ENCODE measurements around the gene PRRX1.

PRRX1 gene

DNA sequence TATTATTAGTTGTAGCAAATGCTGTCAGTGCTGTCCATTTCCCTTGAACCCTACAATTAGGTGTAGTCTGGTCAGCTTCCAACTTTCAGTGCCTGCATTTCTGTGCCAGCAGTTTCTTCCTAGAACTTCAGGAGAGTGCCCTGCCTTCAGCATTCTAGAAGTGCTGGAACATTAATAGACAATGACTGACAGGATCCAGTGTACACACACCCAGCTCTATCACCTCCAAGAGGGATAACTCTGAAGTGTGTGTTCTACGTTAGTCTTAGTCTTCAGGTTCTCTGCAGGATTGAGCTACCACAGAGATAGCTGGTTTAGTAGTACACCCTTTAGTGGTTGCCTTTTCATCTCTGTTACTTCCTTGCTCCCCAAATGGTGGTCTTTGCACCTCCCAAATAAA, 61.4 kb downstream of the PRRX1 start:
- FAIRE-seq = no peak

DNA sequence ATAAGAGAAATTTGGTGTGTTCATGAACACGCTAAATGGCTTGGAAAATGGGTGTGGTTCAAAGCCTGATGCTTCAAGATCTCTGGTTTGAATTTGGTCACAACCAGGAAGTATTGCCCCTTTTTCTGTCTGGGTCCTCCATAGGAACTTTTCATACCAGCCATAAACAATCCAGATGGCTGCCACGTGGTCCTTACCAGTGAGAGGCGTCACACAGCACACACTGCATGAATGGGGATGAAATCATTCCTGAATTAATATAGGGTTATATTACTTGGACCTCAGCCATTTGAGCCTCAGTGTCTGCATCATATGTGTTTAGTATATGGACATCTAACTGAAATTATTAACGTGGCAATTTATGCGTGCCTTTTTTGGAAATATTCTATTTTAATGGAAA, 64.0 kb downstream of the PRRX1 start:
- no peak for FAIRE-seq

DNA sequence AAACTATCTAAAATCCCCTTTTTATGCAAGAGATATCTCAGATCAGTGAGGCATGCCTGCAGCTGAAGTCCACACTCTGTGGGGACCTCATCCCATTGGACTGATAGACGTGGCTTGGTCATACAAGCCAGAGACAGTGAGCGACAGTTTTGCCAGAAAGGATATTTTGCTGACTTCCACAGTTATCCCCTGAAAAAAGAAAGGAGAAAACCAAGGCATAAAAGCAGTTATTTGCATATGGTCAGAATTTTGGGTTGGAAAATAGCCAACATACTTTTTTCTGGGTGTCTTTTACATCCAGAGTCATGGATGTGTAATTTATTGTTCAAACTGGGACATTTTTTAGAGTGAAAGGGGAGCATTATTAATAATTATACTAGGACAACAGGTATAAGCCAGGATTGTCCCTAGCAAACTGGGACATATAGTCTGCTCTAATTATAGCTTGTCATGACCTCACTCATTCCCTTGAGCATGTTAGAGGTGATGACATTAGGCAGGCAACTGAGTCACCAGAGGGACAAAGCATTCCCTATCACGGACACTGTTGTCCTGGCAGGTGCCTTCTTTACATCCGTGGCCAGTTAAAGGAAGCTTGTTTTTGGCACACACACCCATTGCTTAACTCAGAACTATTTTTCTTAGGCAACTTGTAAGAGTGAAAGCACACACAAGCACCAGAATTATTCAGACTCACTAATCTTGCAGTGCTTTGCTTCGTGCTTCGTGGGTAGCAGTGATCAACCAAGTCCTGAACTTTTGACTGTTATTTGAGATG, 65.5 kb downstream of the PRRX1 start:
- no peak for FAIRE-seq

DNA sequence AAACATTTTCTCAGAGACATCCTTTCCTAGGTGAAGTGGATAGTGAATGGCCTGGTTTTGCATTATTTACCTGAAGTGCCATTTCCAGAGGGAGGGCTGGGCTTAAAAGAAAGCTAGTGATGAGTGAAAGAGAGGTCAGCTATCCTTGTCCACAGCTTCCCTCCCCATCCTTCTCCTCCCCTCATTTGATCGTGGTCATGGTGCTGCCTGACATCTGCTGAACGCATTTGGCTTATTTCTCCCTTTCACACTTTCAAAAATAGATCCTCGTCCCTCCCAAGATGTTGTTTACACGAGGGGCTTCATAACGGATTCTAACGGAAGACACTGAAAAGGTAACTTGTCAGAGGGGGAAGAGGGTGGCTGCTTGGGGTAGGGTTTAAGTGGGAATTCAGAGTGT, 66.1 kb downstream of the PRRX1 start:
- no peak for FAIRE-seq

DNA sequence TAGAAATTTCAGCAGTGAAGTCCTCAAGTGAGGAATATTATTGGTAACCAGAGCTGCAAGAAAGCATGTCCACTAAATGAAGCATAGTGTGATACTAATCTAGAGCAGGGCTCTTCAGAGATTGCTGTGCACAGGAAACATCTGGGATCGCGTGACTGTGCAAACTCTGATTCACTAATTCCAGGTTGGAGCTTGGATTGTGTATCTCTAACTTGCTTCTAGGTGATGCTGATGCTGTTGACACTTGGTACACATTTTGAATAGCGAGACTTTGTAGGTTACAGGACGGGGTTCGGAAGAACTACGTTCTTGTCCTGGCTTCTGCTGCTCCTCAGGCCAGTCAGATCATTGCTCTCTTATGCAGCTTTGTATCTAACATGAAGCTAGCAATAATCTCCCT, 66.5 kb downstream of the PRRX1 start:
- FAIRE-seq = no peak

DNA sequence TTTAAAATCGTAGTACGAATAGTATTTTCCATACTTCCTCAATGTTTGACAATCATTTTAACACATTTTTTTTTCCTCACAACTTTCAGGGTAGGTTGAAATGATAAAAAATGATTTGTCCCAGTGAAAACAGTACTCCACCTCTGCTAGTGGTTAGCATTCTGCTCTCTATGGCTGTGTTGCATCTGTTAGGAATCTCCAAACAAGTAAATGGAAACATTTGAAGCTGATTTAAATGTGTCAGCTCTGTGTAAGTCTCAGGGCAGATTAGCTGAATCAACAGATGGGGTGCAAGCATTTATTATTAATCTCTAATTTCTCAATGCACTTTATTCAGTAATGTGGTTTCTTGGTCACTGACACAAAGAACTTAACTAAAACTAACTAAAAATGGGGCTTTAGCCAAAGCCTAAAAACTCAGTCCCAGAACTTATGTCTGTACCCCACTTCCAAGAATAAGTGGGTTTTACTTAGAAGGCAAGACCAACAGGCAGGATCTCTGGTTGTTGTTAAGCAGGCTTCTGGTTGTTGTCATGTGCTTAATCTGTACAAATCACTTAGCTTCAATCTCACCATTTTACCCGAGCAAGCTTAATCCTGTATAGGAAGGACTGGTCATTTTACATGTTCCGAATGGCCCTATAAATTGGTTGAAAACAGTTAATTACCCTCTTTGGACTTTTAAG, 67.8 kb downstream of the PRRX1 start:
- no peak for FAIRE-seq

DNA sequence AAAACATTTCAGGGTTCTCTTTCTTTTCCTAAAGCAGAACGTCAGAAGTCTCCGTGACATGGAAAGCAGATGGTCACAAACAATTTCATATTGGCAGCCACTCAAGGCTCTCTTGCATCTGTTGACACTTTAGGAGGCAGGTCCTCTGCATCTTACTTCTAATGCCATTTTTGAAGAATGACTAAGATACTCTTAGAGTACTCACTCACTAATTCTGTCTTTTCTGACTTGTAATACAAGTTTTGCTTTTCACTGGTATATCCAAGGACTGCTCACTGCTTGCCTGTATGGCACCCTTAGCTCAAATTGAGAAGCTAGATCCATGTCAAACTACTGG, 68.3 kb downstream of the PRRX1 start:
- no peak for FAIRE-seq

DNA sequence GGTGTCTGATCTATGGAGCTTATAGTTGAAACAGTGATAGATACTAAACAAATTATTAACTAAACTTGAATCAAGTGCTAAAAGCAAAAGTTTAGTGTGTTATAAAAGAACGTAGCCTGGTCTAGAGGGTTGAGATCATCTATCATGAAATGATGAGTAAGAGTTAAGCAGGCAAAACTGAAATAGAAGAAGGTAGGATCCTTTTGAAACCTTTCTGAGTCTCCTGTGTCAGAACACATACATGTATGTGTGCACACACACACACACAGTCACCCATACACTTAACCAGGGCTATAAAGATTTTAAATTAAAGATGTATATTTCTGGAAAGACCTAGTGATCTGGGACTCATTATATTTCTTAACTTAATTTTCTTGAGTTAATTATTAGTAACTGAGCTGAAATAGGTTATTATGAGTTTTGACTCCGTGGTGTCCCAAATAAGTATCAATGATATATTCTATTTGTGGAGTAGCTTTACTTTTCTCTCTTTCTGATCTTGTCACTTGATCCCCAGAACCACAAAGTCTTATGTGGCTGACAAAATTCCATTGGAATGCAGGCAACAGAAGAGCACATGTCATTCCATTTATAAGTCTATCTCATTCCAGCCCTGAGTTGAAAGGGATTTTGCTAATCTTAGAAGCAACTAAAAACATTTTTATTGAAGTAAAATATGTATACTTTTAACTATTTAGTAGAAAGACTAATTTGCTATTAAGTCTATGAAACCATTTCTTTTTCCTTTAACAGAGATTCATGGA, 70.7 kb downstream of the PRRX1 start:
- FAIRE-seq = no peak

DNA sequence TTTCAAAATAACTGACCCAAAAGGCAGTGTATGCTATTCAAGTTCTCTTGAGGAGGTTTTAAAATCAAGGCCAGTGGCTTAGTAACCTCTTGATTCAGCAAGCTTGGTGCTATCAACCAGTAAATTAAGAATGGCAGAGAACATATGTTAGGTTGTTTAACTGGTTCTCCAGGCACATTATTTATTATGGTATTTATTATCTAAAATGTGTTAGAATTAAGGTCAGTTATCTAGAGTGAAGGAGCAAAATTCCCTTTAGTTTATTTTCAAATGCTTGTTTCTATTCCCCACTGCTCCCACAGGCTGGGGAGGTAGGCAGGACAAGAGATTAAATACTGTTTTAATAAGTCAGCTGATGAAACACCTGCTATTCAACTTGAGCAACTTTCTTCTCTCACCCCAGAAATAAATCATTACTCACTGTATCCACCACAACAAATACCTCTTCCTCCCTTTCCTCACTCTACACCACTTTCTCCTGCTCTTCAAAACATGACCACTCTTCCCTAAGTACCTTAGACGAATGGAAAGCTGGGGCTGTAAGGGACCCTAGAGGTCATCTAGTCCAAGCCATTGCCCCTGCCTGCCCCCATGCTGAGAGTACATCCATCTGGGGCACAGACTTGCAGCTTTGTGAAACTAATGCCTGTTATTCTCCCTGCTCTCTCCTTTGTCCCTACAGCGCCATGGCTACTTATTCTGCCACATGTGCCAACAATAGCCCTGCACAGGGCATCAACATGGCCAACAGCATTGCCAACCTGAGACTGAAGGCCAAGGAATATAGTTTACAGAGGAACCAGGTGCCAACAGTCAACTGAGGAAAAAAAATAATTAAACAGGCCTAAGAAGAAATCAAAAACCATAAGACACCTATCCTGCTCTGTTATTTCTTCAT, 71.7 kb downstream of the PRRX1 start:
- FAIRE-seq = no peak

DNA sequence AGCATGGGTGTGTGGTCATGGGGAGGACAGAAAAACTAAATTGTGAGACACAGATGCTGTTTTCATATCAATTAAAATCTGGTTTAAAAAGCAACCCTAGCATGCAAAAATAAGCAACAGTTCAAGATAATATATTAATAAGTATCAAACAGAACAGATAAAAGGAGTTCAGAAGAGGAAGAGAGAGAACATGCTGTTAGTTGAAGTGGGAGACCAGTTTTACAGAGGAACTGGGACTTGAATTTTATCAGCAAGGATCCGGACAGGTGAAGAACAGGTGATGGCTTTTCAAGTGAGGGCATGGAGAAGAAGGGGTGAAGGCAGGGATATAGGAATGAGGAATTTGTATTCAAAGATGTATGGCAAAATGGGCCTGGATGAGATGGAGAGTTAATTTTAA, 75.9 kb downstream of the PRRX1 start:
- no peak for FAIRE-seq

DNA sequence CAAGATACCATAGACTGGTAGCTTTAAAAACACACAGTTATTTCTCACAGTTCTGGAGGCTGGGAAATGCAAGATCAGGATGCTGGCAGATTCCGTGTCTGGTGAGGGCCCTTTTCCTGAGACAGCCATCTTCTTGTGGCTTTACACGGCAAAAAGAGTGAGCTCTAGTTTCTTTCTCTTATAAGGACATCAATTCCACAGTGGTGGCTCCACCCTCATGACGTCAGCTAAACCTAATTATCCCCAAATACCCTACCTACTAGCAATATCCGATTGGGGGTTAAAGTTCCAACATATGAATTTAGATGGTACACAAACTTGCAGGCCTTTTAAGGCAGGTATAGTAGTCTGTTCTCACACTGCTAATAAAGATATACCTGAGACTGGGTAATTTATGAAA, 77.7 kb downstream of the PRRX1 start:
- no peak for FAIRE-seq

DNA sequence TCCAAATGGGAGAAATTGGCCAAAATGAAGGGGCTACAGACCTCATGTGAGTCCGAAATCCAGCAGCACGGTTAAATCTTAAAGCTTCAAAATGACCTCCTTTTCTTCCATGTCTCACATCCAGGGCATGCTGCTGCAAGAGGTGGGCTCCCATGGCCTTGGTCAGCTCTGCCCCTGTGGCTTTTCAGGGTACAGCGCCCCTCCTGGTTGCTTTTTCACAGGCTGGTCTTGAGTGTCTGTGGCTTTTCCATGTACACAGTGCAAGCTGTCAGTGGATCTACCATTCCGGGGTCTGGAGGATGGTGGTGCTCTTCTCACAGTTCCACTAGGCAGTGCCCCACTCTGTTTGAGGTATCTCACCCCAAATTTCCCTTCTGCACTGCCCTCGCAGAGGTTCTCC, 78.7 kb downstream of the PRRX1 start:
- no peak for FAIRE-seq

DNA sequence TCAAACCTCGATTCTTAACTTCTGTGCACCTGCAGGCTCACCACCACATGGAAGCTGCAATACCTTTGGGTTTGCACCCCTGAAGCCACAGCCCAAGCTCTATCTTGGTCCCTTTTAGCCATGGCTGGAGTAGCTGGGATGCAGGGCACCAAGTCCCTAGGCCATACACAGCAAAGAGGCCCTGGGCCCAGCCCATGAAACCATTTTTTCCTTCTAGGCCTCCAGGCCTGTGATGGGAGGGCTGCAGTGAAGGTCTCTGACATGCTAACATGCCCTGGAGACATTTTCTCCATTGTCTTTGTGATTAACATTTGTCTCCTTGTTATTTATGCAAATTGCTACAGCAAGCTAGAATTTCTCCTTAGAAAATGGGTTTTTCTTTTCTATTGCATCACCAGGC, 79.2 kb downstream of the PRRX1 start:
- FAIRE-seq = no peak

DNA sequence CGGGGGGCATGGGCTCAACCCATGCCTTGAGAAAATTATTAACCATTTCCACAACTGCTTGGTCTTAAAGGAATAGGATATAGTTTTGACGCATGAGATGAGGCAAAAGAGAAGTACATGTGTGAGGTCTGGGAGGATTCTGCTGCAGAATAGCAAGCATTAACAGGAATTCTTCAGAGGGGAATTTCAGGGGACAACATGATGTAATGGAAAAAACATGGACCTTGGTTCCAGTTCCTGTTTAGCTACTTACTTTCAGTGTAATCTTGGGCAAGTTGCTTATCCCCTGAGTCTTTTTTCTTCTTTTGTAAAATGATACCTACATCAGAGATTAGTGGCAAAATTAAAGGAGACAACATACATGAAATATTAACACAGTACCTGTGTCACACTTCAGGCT, 85.6 kb downstream of the PRRX1 start:
- no peak for FAIRE-seq

DNA sequence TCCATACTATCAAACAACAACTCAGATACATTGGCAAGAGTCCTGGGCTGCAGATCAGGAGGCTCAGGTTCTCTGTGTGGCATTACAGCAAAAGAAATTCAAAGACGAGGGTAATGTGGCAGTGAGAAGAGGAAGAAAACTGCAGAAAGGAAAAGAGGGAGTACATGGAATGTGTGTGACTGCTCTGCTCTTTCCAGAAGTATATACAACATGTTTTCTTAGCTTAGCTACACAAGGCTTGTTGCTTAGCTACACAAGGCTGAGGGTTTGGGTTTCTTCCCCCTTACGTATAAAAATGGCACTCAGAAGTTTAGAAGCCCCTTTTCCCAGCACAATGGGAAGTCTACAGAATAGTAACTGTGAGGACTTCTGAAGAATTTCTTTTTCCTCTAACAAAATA, 86.0 kb downstream of the PRRX1 start:
- FAIRE-seq = no peak

DNA sequence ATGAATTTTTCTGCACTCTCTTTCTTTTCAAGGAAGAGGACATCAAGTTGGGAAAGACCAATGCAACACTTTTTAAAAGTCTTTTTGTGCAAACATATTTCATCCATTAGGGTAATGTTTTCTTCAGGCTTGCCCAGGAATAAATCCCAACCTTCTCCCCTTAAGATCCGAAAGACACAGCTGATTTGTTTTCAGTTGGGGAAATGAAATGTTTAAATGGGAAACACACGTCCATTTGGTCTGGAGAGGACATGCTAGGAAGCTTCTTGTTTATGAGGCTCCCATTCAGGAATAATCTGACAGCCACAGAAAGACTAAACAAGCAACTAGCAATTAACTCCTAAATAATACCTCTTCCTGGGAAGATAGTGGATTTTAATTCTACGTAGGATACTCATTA, 91.9 kb downstream of the PRRX1 start:
- FAIRE-seq = no peak

DNA sequence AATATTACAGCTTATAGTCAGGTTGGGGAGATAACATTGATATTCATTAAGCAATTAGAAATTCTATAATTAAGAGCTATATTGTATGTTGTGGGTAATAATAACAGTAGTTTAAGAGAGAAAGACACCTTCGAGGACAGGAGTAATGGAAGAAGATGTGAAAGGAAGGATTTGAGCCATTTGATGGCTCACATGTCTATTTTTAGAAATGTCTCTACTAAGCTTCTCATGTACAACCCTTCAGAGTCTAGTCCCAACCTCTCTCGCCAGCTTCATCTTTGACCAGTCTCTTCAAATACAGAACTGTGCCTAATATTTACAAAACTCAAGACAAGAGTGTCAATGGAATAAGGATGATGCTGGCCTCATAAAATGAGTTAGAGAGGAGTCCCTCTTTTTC, 95.1 kb downstream of the PRRX1 start:
- FAIRE-seq = no peak

DNA sequence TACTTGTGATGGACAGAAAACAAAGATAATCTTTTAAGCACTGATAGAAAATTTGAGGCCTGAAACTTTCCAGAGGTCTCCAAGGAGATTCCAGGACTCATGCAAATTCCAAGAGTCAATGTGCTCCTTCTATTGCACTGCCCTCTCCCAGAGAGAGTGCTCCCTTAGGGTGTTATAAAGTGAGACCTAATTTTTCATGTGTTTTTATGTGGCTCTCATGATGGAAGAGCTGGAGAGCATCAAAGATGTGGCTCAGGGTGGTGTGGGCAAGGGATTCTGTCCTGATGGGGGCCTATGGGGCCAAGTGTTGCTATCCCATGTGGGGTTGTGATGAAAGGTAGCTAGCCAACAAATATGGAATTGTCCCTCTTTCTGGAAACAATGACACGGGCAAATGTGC, 101.3 kb downstream of the PRRX1 start:
- FAIRE-seq = no peak

DNA sequence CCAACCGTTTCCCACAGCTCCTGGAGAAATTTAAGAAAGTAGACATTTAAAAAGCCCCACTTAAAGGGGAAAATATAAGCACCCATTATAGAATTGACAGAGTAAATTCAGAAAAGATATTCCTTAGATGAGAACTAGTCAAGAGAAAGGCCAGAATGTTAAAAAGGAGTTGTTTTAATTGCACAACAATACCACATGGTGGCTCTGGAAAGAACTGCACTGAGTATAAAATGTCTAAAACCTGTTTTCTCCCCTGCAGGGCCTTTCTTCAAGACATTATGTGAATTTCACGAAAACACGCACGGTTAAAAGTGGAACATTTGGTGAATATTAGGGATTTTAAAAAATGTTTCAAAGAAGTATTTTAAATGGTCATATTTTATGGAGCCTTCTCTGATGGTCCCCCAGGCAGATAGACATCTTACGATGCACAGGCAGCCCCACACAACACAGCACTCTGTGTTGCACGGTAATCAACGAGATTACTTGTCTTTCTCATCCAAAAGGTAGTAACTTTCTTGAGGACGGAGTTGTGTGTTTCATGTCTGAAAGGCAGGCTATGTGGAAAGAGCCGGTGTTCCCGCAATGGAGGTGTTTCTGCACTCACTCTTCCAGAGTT, 101.9 kb downstream of the PRRX1 start:
- FAIRE-seq = no peak

DNA sequence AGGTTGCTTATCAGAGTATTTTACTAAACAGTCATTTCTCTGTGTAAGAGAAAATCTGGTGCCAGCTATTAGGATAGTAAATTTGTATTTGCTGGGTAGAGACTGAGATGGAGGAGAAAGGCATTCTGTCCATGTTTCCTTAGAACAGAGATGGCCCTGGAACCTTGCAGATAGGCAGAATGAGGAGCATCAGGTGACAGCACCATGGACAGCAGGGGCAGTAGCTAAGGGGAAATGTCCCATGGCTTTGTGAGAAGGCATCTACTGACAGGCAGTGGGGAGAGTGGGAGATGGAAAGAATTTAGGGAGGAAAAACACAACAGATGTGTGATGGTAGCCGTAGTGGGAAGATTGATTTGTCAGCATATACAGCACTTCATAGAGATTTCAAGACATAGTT, 105.0 kb downstream of the PRRX1 start:
- FAIRE-seq = no peak

DNA sequence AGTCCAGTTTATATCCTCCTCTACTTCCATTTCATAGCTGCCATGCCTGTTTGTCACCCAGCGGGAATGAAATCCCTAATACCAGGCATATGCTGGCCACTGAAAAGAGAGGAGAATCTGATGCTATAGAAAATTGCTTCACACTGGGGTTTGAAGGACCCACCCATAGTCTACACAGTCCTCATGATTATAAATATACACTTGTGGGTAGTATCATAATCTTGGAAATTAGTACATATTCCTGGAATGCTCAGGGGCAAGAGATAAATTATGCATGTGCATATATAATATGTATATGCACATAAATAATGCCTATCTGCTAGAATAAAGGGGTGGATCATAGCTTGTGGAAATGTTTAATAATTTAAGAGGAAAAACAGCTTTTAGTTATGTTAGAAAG, 105.8 kb downstream of the PRRX1 start:
- FAIRE-seq = no peak

DNA sequence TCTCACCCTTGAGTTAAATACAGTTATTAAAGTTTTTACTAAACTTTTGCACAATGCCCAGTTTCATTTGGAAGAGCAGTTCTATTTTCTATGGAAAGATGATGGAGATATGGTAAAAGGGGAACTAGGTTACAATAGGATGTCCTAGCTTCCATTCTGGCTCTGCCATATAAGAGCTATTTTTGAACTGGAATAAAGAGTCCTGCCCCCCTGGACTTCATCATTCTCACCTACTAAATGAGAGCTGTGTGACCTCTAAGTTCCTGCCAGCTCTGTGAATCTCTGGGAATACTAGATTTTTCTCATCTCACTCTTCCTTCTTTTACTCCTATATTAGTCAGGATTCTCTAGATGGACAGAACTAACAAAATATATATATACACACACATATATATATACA, 106.3 kb downstream of the PRRX1 start:
- FAIRE-seq = no peak

DNA sequence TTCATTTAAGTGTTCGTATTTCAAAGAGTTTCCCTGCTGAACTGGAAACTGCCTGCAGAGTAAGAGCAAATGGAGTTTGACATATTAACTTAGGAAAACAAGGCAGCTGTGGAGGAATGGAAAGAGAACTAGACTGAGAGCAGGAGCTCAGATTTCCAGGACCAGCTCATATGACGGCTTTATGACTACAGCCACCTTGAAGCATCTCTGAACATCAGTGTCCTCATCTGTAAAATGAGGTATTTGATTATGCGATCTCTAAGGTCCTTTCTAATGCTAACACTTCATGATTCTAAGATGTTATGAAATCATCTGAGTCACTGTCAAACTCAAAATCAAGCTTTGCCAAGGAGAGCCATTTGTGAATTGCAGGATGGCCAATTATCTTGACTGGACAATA, 112.3 kb downstream of the PRRX1 start:
- no peak for FAIRE-seq

Measured in islet of Langerhans (tissue), 1 donor.